Calu3 (cell line): ENCODE measurements around the gene NCOA1. TPM values are rescaled to one million over a fixed set of nuclear protein-coding genes. Genes with fewer than 3 reads are reported as not detected.

Source experiments
- BruUV-seq: library from RNA; stranded (reverse); fragments of 400-500 nt; replicated peaks from 2 replicates; lab custom pipeline; 2021; lab: Mats Ljungman, UMichigan
- CTCF ChIA-PET: fragments of 300-600 bp; sonication (Branson Sonifier 250); formaldehyde crosslinking; loops from one replicate; lab custom pipeline; 2022; ENCODE audit warnings: antibody characterized with exemption; lab: Charles Lee
- DNase-seq: peaks from one replicate; pipeline ENCODE4 v3.0.0; 2022
- H3K27ac Mint-ChIP-seq: one replicate; pipeline ENCODE4 v1.8.0; 2022; ENCODE audit warnings: mixed read lengths; ENCODE audit not compliant: unreplicated experiment
- H3K27me3 Mint-ChIP-seq: one replicate; pipeline ENCODE4 v1.8.0; 2022; ENCODE audit warnings: mixed read lengths; ENCODE audit not compliant: unreplicated experiment
- H3K36me3 Mint-ChIP-seq: one replicate; pipeline ENCODE4 v1.8.0; 2022; ENCODE audit warnings: mild to moderate bottlenecking, moderate library complexity, mixed read lengths; ENCODE audit not compliant: insufficient read depth, unreplicated experiment
- H3K4me1 Mint-ChIP-seq: one replicate; pipeline ENCODE4 v1.8.0; 2022; ENCODE audit warnings: mild to moderate bottlenecking, low read depth, mixed read lengths; ENCODE audit not compliant: unreplicated experiment
- H3K4me3 Mint-ChIP-seq: one replicate; pipeline ENCODE4 v1.8.0; 2022; ENCODE audit warnings: mild to moderate bottlenecking, low read depth, moderate library complexity, mixed read lengths; ENCODE audit not compliant: unreplicated experiment
- H3K9me3 Mint-ChIP-seq: one replicate; pipeline ENCODE4 v1.8.0; 2022; ENCODE audit warnings: low read depth, mixed read lengths; ENCODE audit not compliant: unreplicated experiment
- CTCF ChIP-seq: fragments of 200-600 bp; IDR thresholded peaks from one replicate; pipeline ENCODE4 v1.8.0; 2022; ENCODE audit warnings: antibody characterized with exemption; ENCODE audit not compliant: unreplicated experiment
- intact Hi-C: fragments of 100-400 bp; cut with micrococcal nuclease; formaldehyde crosslinking; loops from one replicate; pipeline ENCODE4 v1.10.0; 2022; ENCODE audit not compliant: unreplicated experiment
- total RNA-seq: library from RNA; stranded (reverse); gene quantifications from 2 replicates; pipeline ENCODE4 v1.2.3, GENCODE V29; 2022

NCOA1 gene
- total RNA-seq, 1 experiment from 2014 or later, result 14.8 TPM

GRCh38 chr2:24779116-24779515, 288.1 kb downstream of the NCOA1 start:
- H3K27ac Mint-ChIP-seq, result no peak overlapping the region
- no peak overlapping the region for H3K4me3 Mint-ChIP-seq
- H3K27me3 Mint-ChIP-seq, result no peaks in the 10 kb centered on the region
- CTCF ChIA-PET, result interaction anchor here (0.6 to 1.9 kb wide), 3 partner anchors 12 to 244 kb away, joined by 3 to 7 read pairs (median 4); partner anchors contain the start of genes CENPO and PTRHD1
- DNase-seq, result peak; percentile 29
- no peak for TF ChIP-seq CTCF
- H3K36me3 Mint-ChIP-seq, result no peaks in the 10 kb centered on the region
- intact Hi-C loops, result no loop called here
- BruUV-seq, result no TSS peak
- peaks cover 5% of the 10 kb centered on the region for H3K9me3 Mint-ChIP-seq
- H3K4me1 Mint-ChIP-seq, result no peaks in the 10 kb centered on the region

- no peaks in the 10 kb centered on the region for H3K4me1 Mint-ChIP-seq
- H3K27ac Mint-ChIP-seq, result no peak overlapping the region
- intact Hi-C loops, result no loop called here
- no TSS peak for BruUV-seq
- no peak overlapping the region for H3K4me3 Mint-ChIP-seq
- no peaks in the 10 kb centered on the region for H3K36me3 Mint-ChIP-seq
- DNase-seq, result no peak
- peaks cover 5% of the 10 kb centered on the region for H3K9me3 Mint-ChIP-seq
- CTCF ChIA-PET, result no interaction called here
- no peaks in the 10 kb centered on the region for H3K27me3 Mint-ChIP-seq
- no peak for TF ChIP-seq CTCF
These were observed 292.6 kb downstream of the NCOA1 start for GRCh38 chr2:24783641-24784040.

GRCh38 chr2:24785671-24786321, 294.7 kb downstream of the NCOA1 start:
- no peak for DNase-seq
- CTCF ChIA-PET, result no interaction called here
- H3K27ac Mint-ChIP-seq, result no peak overlapping the region
- no peak overlapping the region for H3K4me3 Mint-ChIP-seq
- intact Hi-C loops, result no loop called here
- H3K4me1 Mint-ChIP-seq, result no peaks in the 10 kb centered on the region
- no peak for TF ChIP-seq CTCF
- peaks cover 3% of the 10 kb centered on the region for H3K9me3 Mint-ChIP-seq
- H3K27me3 Mint-ChIP-seq, result no peaks in the 10 kb centered on the region
- no TSS peak for BruUV-seq
- no peaks in the 10 kb centered on the region for H3K36me3 Mint-ChIP-seq

GRCh38 chr2:24787532-24787931, 296.5 kb downstream of the NCOA1 start:
- H3K27ac Mint-ChIP-seq, result no peak overlapping the region
- CTCF ChIA-PET, result no interaction called here

More at GRCh38 chr2:24787532-24787931, 296.5 kb downstream of the NCOA1 start:
- no peak for DNase-seq
- Mint-ChIP-seq H3K4me1 (peaks cover 5% of the 10 kb centered on the region), H3K9me3 (peaks cover 3% of the 10 kb centered on the region), H3K27me3 (no peaks in the 10 kb centered on the region), H3K36me3 (peaks cover 3% of the 10 kb centered on the region), H3K4me3 (no peak overlapping the region)
- no peak for TF ChIP-seq CTCF
- intact Hi-C loops, result no loop called here
- no TSS peak for BruUV-seq
